ENCODE measurements around the gene SLC39A11.

SLC39A11 gene

GRCh38 chr17:72906306-72906705 is 186.2 kb downstream of the SLC39A11 start:
- no peak overlapping the region for H3K23ac ChIP-seq (ENCODE audit: low read length)
- no peak overlapping the region for H3K27ac ChIP-seq (ENCODE audit: low read depth, low read length)
- no peaks in the 10 kb centered on the region for H3K79me1 ChIP-seq (ENCODE audit: low read length)
- no peak overlapping the region for H4K8ac ChIP-seq (ENCODE audit: low read depth, low read length)
- DNase-seq: no peak
- no peak overlapping the region for H4K12ac ChIP-seq (ENCODE audit: low read depth, low read length)
- no CpG with 5 or more reads among the region's 3 CpGs for WGBS (ENCODE audit: extremely low coverage, insufficient coverage, insufficient read length)
- H3K27me3 ChIP-seq (ENCODE audit: insufficient read depth, low read length): no peaks in the 10 kb centered on the region
- H3K18ac ChIP-seq (ENCODE audit: low read length): no peak overlapping the region
- H3K9me3 ChIP-seq (ENCODE audit: insufficient read depth, low read depth, low read length): no peaks in the 10 kb centered on the region
- H3K9ac ChIP-seq (ENCODE audit: low read length): no peak overlapping the region
- no peak overlapping the region for H3K4ac ChIP-seq (ENCODE audit: low read depth, low read length)
- H3K4me3 ChIP-seq (ENCODE audit: low read depth, low read length): no peak overlapping the region
- no peak overlapping the region for H4K91ac ChIP-seq (ENCODE audit: low read depth, low read length)
- no peaks in the 10 kb centered on the region for H3K36me3 ChIP-seq (ENCODE audit: control insufficient read depth in 1 of 2, insufficient read depth in 2 of 2, low read length in 2 of 2)
- no peak overlapping the region for H2BK5ac ChIP-seq (ENCODE audit: low read depth, low read length, poor library complexity)
- H2BK12ac ChIP-seq (ENCODE audit: low read length): no peak overlapping the region
- H3K4me1 ChIP-seq (ENCODE audit: control insufficient read depth in 1 of 2, insufficient read depth in 2 of 2, low read length in 2 of 2): peaks cover 0 to under 1% of the 10 kb centered on the region in 2 experiments
- H3K14ac ChIP-seq (ENCODE audit: low read length): no peak overlapping the region
- no peak overlapping the region for H2AFZ ChIP-seq (ENCODE audit: insufficient read depth, low read length, poor library complexity)
- no peak overlapping the region for H3K4me2 ChIP-seq (ENCODE audit: low read length)
- H2AK5ac ChIP-seq (ENCODE audit: low read length): no peak overlapping the region
- H3K79me2 ChIP-seq (ENCODE audit: control insufficient read depth, insufficient read depth, low read length, poor library complexity): no peaks in the 10 kb centered on the region
- H2BK120ac ChIP-seq (ENCODE audit: insufficient read depth, low read length, poor library complexity): no peak overlapping the region

GRCh38 chr17:72903522-72903921 is 189.0 kb downstream of the SLC39A11 start:
- H2BK5ac ChIP-seq (ENCODE audit: low read depth, low read length, poor library complexity): no peak overlapping the region
- no peak for DNase-seq
- no peak overlapping the region for H3K4ac ChIP-seq (ENCODE audit: low read depth, low read length)
- H3K4me3 ChIP-seq (ENCODE audit: low read depth, low read length): no peak overlapping the region
- no peaks in the 10 kb centered on the region for H3K27me3 ChIP-seq (ENCODE audit: insufficient read depth, low read length)
- no peak overlapping the region for H3K9ac ChIP-seq (ENCODE audit: low read length)
- no peak overlapping the region for H3K27ac ChIP-seq (ENCODE audit: low read depth, low read length)
- no peaks in the 10 kb centered on the region for H3K36me3 ChIP-seq (ENCODE audit: control insufficient read depth in 1 of 2, insufficient read depth in 2 of 2, low read length in 2 of 2)
- no peak overlapping the region for H4K91ac ChIP-seq (ENCODE audit: low read depth, low read length)
- no peak overlapping the region for H3K4me2 ChIP-seq (ENCODE audit: low read length)
- no peak overlapping the region for H3K23ac ChIP-seq (ENCODE audit: low read length)
- no peak overlapping the region for H3K18ac ChIP-seq (ENCODE audit: low read length)
- H3K79me2 ChIP-seq (ENCODE audit: control insufficient read depth, insufficient read depth, low read length, poor library complexity): no peaks in the 10 kb centered on the region
- no peak overlapping the region for H2AK5ac ChIP-seq (ENCODE audit: low read length)
- H4K12ac ChIP-seq (ENCODE audit: low read depth, low read length): no peak overlapping the region
- WGBS (ENCODE audit: extremely low coverage, insufficient coverage, insufficient read length): no CpG with 5 or more reads among the region's 4 CpGs
- no peak overlapping the region for H4K8ac ChIP-seq (ENCODE audit: low read depth, low read length)
- H2AFZ ChIP-seq (ENCODE audit: insufficient read depth, low read length, poor library complexity): no peak overlapping the region
- H3K79me1 ChIP-seq (ENCODE audit: low read length): no peaks in the 10 kb centered on the region
- H2BK12ac ChIP-seq (ENCODE audit: low read length): no peak overlapping the region
- H3K9me3 ChIP-seq (ENCODE audit: insufficient read depth, low read depth, low read length): no peaks in the 10 kb centered on the region
- H2BK120ac ChIP-seq (ENCODE audit: insufficient read depth, low read length, poor library complexity): no peak overlapping the region
- no peak overlapping the region for H3K14ac ChIP-seq (ENCODE audit: low read length)
- H3K4me1 ChIP-seq (ENCODE audit: control insufficient read depth in 1 of 2, insufficient read depth in 2 of 2, low read length in 2 of 2): no peaks in the 10 kb centered on the region

GRCh38 chr17:72901657-72902056 is 190.8 kb downstream of the SLC39A11 start:
- no peaks in the 10 kb centered on the region for H3K4me1 ChIP-seq (ENCODE audit: control insufficient read depth in 1 of 2, insufficient read depth in 2 of 2, low read length in 2 of 2)

DNA sequence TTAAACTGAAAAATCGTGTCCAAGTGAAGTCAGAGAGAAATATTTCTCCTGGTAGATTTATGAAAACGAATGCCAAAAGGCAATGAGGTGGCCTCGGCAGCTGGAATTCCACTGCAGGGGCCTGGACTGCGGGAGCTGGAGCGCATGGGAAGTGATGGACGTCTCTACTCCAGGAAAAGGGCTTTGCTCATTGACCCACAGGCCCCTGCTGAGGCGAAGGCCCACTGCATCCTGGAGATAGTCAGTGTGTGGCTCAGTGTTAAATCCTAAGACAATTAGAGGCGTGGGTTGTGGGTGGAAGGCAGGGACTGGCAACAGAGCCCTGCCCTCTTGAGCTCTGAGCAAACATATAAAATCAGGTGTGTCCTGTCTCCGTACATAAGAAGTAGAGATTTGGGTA is 191.4 kb downstream of the SLC39A11 start:
- Histone ChIP-seq H2BK120ac (ENCODE audit: insufficient read depth, low read length, poor library complexity) (no peak overlapping the region), H4K8ac (ENCODE audit: low read depth, low read length) (no peak overlapping the region), H3K27ac (ENCODE audit: low read depth, low read length) (no peak overlapping the region), H3K4me3 (ENCODE audit: low read depth, low read length) (no peak overlapping the region), H2AFZ (ENCODE audit: insufficient read depth, low read length, poor library complexity) (no peak overlapping the region), H4K12ac (ENCODE audit: low read depth, low read length) (no peak overlapping the region), H3K9ac (ENCODE audit: low read length) (no peak overlapping the region), H2AK5ac (ENCODE audit: low read length) (no peak overlapping the region), H2BK12ac (ENCODE audit: low read length) (no peak overlapping the region), H3K4ac (ENCODE audit: low read depth, low read length) (no peak overlapping the region), H3K14ac (ENCODE audit: low read length) (no peak overlapping the region), H3K79me2 (ENCODE audit: control insufficient read depth, insufficient read depth, low read length, poor library complexity) (no peaks in the 10 kb centered on the region), H3K36me3 (ENCODE audit: control insufficient read depth in 1 of 2, insufficient read depth in 2 of 2, low read length in 2 of 2) (no peaks in the 10 kb centered on the region), H3K27me3 (ENCODE audit: insufficient read depth, low read length) (no peaks in the 10 kb centered on the region), H3K18ac (ENCODE audit: low read length) (no peak overlapping the region), H4K91ac (ENCODE audit: low read depth, low read length) (no peak overlapping the region), H3K9me3 (ENCODE audit: insufficient read depth, low read depth, low read length) (no peaks in the 10 kb centered on the region), H3K79me1 (ENCODE audit: low read length) (no peaks in the 10 kb centered on the region), H3K4me2 (ENCODE audit: low read length) (no peak overlapping the region), H3K23ac (ENCODE audit: low read length) (no peak overlapping the region), H3K4me1 (ENCODE audit: control insufficient read depth in 1 of 2, insufficient read depth in 2 of 2, low read length in 2 of 2) (no peaks in the 10 kb centered on the region), H2BK5ac (ENCODE audit: low read depth, low read length, poor library complexity) (no peak overlapping the region)
- DNase-seq: peak in 1 of 2 donors; percentile 2
- no CpG with 5 or more reads among the region's 9 CpGs for WGBS (ENCODE audit: extremely low coverage, insufficient coverage, insufficient read length)

More at GRCh38 chr17:72901657-72902056, 190.8 kb downstream of the SLC39A11 start:
- no peak for DNase-seq
- H3K9me3 ChIP-seq (ENCODE audit: insufficient read depth, low read depth, low read length): no peaks in the 10 kb centered on the region
- no CpG with 5 or more reads among the region's 3 CpGs for WGBS (ENCODE audit: extremely low coverage, insufficient coverage, insufficient read length)
- no peak overlapping the region for H4K12ac ChIP-seq (ENCODE audit: low read depth, low read length)
- no peaks in the 10 kb centered on the region for H3K36me3 ChIP-seq (ENCODE audit: control insufficient read depth in 1 of 2, insufficient read depth in 2 of 2, low read length in 2 of 2)
- H3K14ac ChIP-seq (ENCODE audit: low read length): no peak overlapping the region
- H4K8ac ChIP-seq (ENCODE audit: low read depth, low read length): no peak overlapping the region
- no peak overlapping the region for H3K18ac ChIP-seq (ENCODE audit: low read length)
- no peaks in the 10 kb centered on the region for H3K27me3 ChIP-seq (ENCODE audit: insufficient read depth, low read length)
- H2BK12ac ChIP-seq (ENCODE audit: low read length): no peak overlapping the region
- H3K79me2 ChIP-seq (ENCODE audit: control insufficient read depth, insufficient read depth, low read length, poor library complexity): no peaks in the 10 kb centered on the region
- no peak overlapping the region for H3K23ac ChIP-seq (ENCODE audit: low read length)
- H4K91ac ChIP-seq (ENCODE audit: low read depth, low read length): no peak overlapping the region
- no peak overlapping the region for H3K4me2 ChIP-seq (ENCODE audit: low read length)
- H3K4me3 ChIP-seq (ENCODE audit: low read depth, low read length): no peak overlapping the region
- no peak overlapping the region for H3K9ac ChIP-seq (ENCODE audit: low read length)
- no peak overlapping the region for H2BK120ac ChIP-seq (ENCODE audit: insufficient read depth, low read length, poor library complexity)
- no peaks in the 10 kb centered on the region for H3K79me1 ChIP-seq (ENCODE audit: low read length)
- H2BK5ac ChIP-seq (ENCODE audit: low read depth, low read length, poor library complexity): no peak overlapping the region
- H2AFZ ChIP-seq (ENCODE audit: insufficient read depth, low read length, poor library complexity): no peak overlapping the region
- no peak overlapping the region for H3K27ac ChIP-seq (ENCODE audit: low read depth, low read length)
- H3K4ac ChIP-seq (ENCODE audit: low read depth, low read length): no peak overlapping the region
- H2AK5ac ChIP-seq (ENCODE audit: low read length): no peak overlapping the region

Measured in trophoblast cell (in vitro differentiated cells and primary cell).